Keratinocyte (primary cell): Measurements from ENCODE around the gene ZC3HAV1L. TPM values are rescaled to one million over a fixed set of nuclear protein-coding genes. Genes with fewer than 3 reads are reported as not detected.

Source experiments
- DNase-seq: peaks from one replicate; pipeline ENCODE4 v3.0.0-alpha.2; 2011; ENCODE audit warnings: low read depth, missing footprints, low spot score
- FAIRE-seq: peaks from 2 replicates; lab custom pipeline; 2011; peaks lifted over from hg19 to GRCh38; lab: Jason Lieb, UNC
- H2AFZ ChIP-seq: 2 replicates; pipeline ENCODE4 v1.6.0; 2012; ENCODE audit warnings: low read length, control low read depth, inconsistent platforms; ENCODE audit not compliant: control insufficient read depth
- H3K27ac ChIP-seq: 2 replicates; pipeline ENCODE4 v1.5.1; 2011; ENCODE audit warnings: low read length; ENCODE audit not compliant: control insufficient read depth, insufficient read depth
- H3K27me3 ChIP-seq: 3 replicates; pipeline ENCODE4 v1.6.0; 2011; ENCODE audit warnings: low read length; ENCODE audit not compliant: control insufficient read depth, insufficient read depth; ENCODE audit errors: extremely low read depth
- H3K36me3 ChIP-seq, 2 experiments: 2 replicates in 1 of 2; 3 replicates in 1 of 2; pipeline ENCODE4 v1.5.1; 2011; ENCODE audit warnings: low read length in 2 of 2, mild to moderate bottlenecking in 1 of 2; ENCODE audit not compliant: control insufficient read depth in 2 of 2, insufficient read depth in 2 of 2; ENCODE audit errors: extremely low read depth in 1 of 2
- H3K4me1 ChIP-seq: 3 replicates; pipeline ENCODE4 v1.5.1; 2011; ENCODE audit warnings: low read length; ENCODE audit not compliant: control insufficient read depth, insufficient read depth; ENCODE audit errors: extremely low read depth
- H3K4me2 ChIP-seq: 3 replicates; pipeline ENCODE4 v1.6.0; 2011; ENCODE audit warnings: low read depth, low read length; ENCODE audit not compliant: control insufficient read depth, insufficient read depth; ENCODE audit errors: extremely low read depth
- H3K4me3 ChIP-seq, 3 experiments: fragments of 200-600 bp in 1 of 3; sonication (generic) in 1 of 3; 2 replicates in 2 of 3; 3 replicates in 1 of 3; pipeline ENCODE4 v1.5.1; 2011 to 2016; ENCODE audit warnings: low read length in 3 of 3, mild to moderate bottlenecking in 3 of 3, control low read depth in 2 of 3, inconsistent platforms in 1 of 3, low read depth in 1 of 3, mixed read lengths in 1 of 3, mixed run types in 1 of 3, moderate library complexity in 1 of 3; ENCODE audit not compliant: control insufficient read depth in 2 of 3, insufficient read depth in 2 of 3; ENCODE audit errors: extremely low read depth in 1 of 3
- H3K79me2 ChIP-seq: 2 replicates; pipeline ENCODE4 v1.6.0; 2012; ENCODE audit warnings: low read length; ENCODE audit not compliant: control insufficient read depth, insufficient read depth
- H3K9ac ChIP-seq: 3 replicates; pipeline ENCODE4 v1.6.0; 2011; ENCODE audit warnings: low read length; ENCODE audit not compliant: control insufficient read depth, insufficient read depth; ENCODE audit errors: extremely low read depth
- H3K9me1 ChIP-seq: 3 replicates; pipeline ENCODE4 v1.6.0; 2011; ENCODE audit warnings: low read length; ENCODE audit not compliant: control insufficient read depth, insufficient read depth; ENCODE audit errors: extremely low read depth
- H3K9me3 ChIP-seq: 2 replicates; pipeline ENCODE4 v1.5.1; 2012; ENCODE audit warnings: low read depth, low read length; ENCODE audit not compliant: control insufficient read depth
- H4K20me1 ChIP-seq: 3 replicates; pipeline ENCODE4 v1.6.0; 2011; ENCODE audit warnings: low read length; ENCODE audit not compliant: control insufficient read depth, insufficient read depth; ENCODE audit errors: extremely low read depth
- CTCF ChIP-seq, 3 experiments: IDR thresholded peaks in 1 of 3; conservative IDR thresholded peaks in 1 of 3; optimal IDR thresholded peaks in 1 of 3; 2 replicates in 2 of 3; 3 replicates in 1 of 3; pipeline versions ENCODE3 to v1.5.1; 2011; ENCODE audit warnings: low read length in 3 of 3, mild to moderate bottlenecking in 3 of 3, moderate library complexity in 2 of 3, control low read depth in 1 of 3, inconsistent platforms in 1 of 3; ENCODE audit not compliant: insufficient read depth in 2 of 3; ENCODE audit errors: extremely low read depth in 1 of 3
- EZH2 ChIP-seq: IDR thresholded peaks from one replicate; pipeline ENCODE4 v1.6.1; 2012; ENCODE audit warnings: inconsistent platforms, mild to moderate bottlenecking, low read length, moderate library complexity
- dilution Hi-C: fragments of 300-500 bp; cut with MboI; formaldehyde crosslinking; loops from one replicate; pipeline ENCODE4 v1.7.0; 2020; ENCODE audit warnings: low sequenced_read_pairs; ENCODE audit not compliant: extremely low pct_ligation_motif_present
- polyA plus RNA-seq, 5 experiments: library from polyadenylated mRNA; depleted of rRNA in 3 of 5; stranded (reverse) in 3 of 5; stranded (forward) in 1 of 5; unstranded in 1 of 5; fragments of >200 nt; gene quantifications; 1 replicate in 1 of 5; 2 replicates in 3 of 5; 3 replicates in 1 of 5; pipeline versions ENCODE4 v1.2.1 to v1.2.3, GENCODE V29; 2011 to 2012; ENCODE audit warnings: missing spikeins in 2 of 5, low read depth in 1 of 5, low replicate concordance in 1 of 5

Gene ZC3HAV1L
- polyA plus RNA-seq, 1 donor (not counting 4 experiments of a cell fraction or from before 2014, with no cell fraction given) = 7.9 TPM

- Histone ChIP-seq H3K4me1 (peaks cover 3% of the 10 kb centered on the region), H3K9me1 (no peaks in the 10 kb centered on the region), H3K9ac (no peak overlapping the region), H3K36me3 (peaks cover 21 to 39% of the 10 kb centered on the region in 2 experiments), H3K4me3 (no peak overlapping the region), H3K79me2 (peaks cover 8% of the 10 kb centered on the region), H3K9me3 (no peaks in the 10 kb centered on the region), H2AFZ (no peak overlapping the region), H3K4me2 (no peak overlapping the region), H3K27me3 (no peaks in the 10 kb centered on the region), H3K27ac (no peak overlapping the region), H4K20me1 (peaks cover 3% of the 10 kb centered on the region)
- TF ChIP-seq CTCF (optimal IDR thresholded peaks at IDR 0.05 in 1 of 3, IDR thresholded peaks at IDR 0.05 in 1 of 3, conservative IDR thresholded peaks at IDR 0.05 in 1 of 3; ENCODE audit: extremely low read depth in 1 of 3, insufficient read depth in 2 of 3, low read length in 3 of 3) (no peak), EZH2 (no peak)
- dilution Hi-C loops = no loop called here
- no peak for FAIRE-seq
- DNase-seq = no peak
Observed at GRCh38 chr7:139072796-139073195, 37.0 kb upstream of the ZC3HAV1L start.

- H3K9me1 ChIP-seq = no peaks in the 10 kb centered on the region
- H3K36me3 ChIP-seq = peaks cover 19 to 42% of the 10 kb centered on the region in 2 experiments
- H3K4me1 ChIP-seq = peaks cover 3% of the 10 kb centered on the region
- no peaks in the 10 kb centered on the region for H3K27me3 ChIP-seq
- H2AFZ ChIP-seq = no peak overlapping the region
- no peak overlapping the region for H3K9ac ChIP-seq
- no peak overlapping the region for H3K4me2 ChIP-seq
- DNase-seq (no peak), FAIRE-seq (no peak)
- peaks cover 3% of the 10 kb centered on the region for H4K20me1 ChIP-seq
- dilution Hi-C loops = no loop called here
- peaks cover 8% of the 10 kb centered on the region for H3K79me2 ChIP-seq
- H3K4me3 ChIP-seq = no peak overlapping the region
- TF ChIP-seq CTCF (optimal IDR thresholded peaks at IDR 0.05 in 1 of 3, IDR thresholded peaks at IDR 0.05 in 1 of 3, conservative IDR thresholded peaks at IDR 0.05 in 1 of 3; ENCODE audit: extremely low read depth in 1 of 3, insufficient read depth in 2 of 3, low read length in 3 of 3) = no peak
- no peak overlapping the region for H3K27ac ChIP-seq
- H3K9me3 ChIP-seq = no peaks in the 10 kb centered on the region
Observed at GRCh38 chr7:139071680-139072079, 35.8 kb upstream of the ZC3HAV1L start.
